Urothelium cell line (cell line): ENCODE measurements around the gene PROSER1.
"Not testable (repeated sequence)": the region's sequence is repeated elsewhere in the genome, so short reads cannot be mapped to it uniquely, and the experiment has no call there.

ENCODE experiments used
- DNase-seq: peaks from one replicate; pipeline ENCODE4 v3.0.0; 2011; ENCODE audit warnings: low spot score, mixed read lengths
- FAIRE-seq: peaks from 2 replicates; lab custom pipeline; 2011; peaks lifted over from hg19 to GRCh38; lab: Jason Lieb, UNC

Gene PROSER1

DNA sequence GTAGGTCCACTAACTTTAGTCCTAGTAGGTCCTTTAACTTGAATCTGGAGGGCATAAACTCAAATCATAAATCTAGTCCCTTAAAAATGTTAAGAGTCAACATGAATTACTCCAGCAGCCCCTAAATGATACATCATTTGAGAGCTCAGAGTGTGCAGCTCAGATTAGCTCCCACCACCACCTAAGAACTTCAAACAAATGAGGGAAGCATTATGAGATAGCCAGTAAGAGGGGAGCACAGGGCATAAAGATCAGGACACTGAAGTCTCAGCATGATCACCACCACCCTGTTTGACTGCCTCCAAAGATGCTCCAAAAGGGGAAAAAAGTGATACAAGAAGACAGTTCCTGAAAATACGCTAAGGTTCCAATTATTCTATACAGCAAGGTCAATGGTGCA lies 5.7 kb downstream of the PROSER1 start:
- DNase-seq: no peak
- FAIRE-seq: no peak

DNA sequence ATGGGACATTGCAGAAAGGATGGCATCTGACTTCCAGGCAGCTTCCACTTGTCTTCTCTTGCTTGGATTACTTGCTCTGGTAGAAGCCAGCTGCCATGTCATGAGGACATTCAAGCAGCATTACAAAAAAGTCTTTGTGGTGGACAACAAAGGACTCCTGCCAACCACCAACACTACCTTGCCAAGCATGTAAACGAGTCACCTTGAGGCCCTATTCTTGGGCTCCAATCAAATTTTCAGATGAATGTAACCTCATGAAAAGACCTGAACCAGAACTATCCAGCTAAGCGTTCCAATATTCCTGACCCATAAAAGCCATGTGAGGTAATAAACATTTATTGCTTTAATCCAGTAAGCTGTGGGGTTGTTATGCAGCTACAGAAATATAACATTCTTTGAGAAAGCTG lies 12.5 kb downstream of the PROSER1 start:
- FAIRE-seq (no peak), DNase-seq (no peak)

DNA sequence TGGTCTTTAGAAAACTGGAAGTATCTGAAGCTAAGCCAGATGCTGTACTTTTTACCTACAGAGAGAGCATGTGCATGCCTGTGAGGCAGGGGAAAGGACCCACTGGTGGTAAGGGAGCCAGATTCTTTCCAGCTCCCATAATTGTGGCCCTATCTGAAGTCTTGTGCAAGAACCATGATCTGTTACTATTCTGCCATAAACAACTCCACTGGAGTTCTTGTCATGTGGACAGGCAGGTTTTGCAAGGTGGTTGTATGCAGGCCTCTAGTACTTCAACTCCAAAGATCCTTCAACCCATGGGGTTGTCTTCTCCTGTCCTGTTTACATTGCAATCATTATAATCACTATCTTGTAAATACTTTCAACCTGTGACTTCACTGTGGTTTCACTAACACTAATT lies 14.1 kb downstream of the PROSER1 start:
- FAIRE-seq (no peak), DNase-seq (no peak)

DNA sequence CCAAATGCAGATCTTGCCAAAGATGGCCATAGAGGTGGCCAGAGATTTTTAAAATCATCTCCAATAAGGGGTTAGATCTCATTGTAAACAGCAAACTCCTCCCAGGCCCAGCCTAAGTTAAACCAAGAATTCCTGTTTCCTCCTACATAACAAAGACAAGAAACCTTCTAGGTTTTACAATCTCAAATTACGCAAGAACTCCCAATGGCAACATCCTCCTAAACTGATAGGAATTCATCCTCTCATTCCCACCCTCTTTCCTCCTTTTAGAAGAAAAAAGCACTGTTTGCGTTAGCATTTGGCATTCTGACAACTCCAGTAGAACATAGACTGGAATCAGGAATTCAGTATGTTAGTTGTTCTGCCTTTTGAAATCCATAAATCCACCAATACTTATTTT lies 14.6 kb downstream of the PROSER1 start:
- DNase-seq (no peak), FAIRE-seq (no peak)

DNA sequence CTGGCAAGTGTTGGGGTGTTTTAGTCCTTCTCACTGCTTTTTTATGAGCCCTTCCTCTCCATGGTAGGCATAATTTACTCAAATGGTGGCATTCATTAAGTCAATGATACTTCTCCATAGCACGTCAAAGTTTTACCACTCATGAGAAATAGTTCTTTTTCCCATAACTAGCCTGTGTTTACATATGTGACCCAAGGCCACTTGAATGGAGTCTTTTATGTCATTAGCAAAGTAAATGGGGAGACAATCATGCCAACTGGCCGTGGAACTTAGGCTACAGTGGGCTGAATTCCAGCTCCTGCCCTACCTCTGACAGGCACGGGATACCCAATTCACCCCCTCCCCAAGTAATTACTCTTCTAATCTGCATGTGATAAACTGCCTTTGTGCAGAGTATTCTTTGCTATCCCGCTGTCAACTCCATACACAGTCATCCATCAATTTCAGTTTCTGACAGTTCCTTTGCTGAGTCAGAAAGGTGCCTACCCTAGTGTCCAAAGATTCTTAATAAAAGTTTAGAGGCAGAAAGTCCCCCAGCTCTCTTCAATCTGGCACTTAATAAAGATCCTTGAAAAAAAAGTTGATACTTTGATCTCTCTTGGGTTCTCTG lies 16.9 kb downstream of the PROSER1 start:
- FAIRE-seq (no peak), DNase-seq (no peak)

DNA sequence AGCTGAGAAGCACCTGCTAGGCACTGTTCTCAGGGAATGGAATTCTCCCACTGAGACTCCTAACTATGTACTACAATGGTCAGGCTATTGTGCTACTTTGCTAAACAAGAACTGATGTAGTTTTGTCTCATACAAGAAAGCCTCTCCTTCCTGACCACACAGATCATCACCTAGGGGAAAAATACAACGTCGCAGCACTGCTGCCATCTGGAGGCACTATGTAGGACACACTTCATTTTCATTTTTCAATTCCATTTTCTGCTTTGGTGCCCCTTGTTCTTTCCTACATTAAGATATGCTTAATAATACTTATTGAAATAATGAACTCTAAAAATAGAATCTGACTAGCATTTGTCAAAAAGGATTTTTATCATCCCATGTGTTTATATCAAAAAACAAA lies 21.1 kb downstream of the PROSER1 start:
- DNase-seq: peak; percentile 11
- FAIRE-seq: no peak

DNA sequence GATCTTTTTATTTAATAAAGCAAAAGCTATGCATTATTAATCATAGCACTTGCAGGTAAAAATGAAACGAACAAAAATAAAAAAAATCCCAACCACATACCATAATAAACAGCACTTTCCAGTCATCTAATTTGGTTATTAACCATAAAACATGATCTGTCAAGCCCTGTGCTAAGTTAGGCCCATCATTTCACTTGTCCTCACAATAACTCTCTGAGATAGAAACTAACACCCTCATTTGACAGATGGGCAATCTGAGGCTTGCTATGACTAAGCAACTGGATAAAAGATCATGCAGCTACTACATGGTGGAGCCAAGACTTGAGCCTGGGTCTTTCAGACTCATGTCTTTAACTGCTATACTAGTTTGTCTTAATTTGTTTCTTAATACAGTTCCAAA lies 21.8 kb downstream of the PROSER1 start:
- DNase-seq (no peak), FAIRE-seq (no peak)

DNA sequence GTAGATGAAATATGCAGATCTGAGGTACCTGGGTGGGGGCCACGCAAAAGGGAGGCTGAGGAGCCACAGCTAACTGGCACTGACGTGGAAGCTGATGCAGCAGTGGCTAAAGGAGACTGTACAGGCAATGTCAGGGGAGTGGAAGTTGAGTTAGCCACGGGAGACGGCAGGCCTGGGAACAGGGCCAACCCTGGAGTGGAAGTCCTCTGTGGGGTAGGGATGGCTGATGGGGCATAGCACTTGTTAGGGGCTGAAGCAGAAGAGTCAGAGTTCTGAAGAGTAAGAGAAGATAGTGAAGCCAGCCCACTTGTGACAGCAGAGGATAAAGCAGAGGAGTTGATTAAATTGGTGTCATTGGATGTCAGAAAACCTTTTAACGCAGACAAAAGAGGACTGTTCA lies 24.4 kb downstream of the PROSER1 start:
- no peak for FAIRE-seq

DNA sequence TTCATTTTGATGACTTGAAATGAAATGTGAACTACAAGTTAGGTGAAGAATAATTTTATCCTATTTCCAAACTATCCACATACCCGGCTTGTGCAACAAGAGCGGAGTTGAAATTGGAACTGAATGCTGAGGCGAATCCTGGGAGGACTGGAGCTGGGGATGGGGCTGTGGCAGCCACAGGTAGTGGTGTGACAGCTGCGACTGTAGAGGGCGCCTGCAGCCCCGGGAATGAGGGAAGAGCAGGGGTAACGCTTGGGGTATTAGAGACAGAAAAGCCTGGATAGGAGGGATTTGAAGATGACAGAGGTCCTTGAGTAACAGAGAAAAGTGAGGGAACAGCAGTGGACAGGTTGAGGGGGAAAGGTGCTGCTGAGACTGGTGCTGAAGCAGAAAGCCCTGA lies 25.3 kb downstream of the PROSER1 start:
- FAIRE-seq (no peak), DNase-seq (no peak)

More for the DNA sequence above, 24.4 kb downstream of the PROSER1 start:
- no peak for DNase-seq

DNA sequence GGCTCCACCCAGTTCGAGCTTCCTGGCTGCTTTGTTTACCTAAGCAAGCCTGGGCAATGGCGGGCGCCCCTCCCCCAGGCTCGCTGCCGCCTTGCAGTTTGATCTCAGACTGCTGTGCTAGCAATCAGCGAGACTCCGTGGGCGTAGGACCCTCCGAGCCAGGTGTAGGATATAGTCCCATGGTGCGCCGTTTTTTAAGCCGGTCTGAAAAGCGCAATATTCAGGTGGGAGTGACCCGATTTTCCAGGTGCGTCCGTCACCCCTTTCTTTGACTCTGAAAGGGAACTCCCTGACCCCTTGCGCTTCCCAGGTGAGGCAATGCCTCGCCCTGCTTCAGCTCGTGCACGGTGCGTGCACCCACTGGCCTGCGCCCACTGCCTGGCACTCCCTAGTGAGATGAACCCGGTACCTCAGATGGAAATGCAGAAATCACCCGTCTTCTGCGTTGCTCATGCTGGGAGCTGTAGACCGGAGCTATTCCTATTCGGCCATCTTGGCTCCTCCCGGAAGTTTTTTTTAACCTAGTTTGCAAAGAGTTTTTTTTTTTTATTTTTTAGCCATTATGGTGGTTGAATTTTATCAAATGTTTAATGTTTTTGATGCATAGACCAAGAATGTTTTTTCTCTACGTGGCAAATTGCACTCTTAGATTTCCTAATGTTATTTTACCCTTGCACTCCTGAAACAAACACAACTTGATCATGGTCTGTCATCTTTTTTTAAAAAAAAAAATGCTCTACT lies 31.3 kb downstream of the PROSER1 start:
- not testable (repeated sequence) for FAIRE-seq, DNase-seq

DNA sequence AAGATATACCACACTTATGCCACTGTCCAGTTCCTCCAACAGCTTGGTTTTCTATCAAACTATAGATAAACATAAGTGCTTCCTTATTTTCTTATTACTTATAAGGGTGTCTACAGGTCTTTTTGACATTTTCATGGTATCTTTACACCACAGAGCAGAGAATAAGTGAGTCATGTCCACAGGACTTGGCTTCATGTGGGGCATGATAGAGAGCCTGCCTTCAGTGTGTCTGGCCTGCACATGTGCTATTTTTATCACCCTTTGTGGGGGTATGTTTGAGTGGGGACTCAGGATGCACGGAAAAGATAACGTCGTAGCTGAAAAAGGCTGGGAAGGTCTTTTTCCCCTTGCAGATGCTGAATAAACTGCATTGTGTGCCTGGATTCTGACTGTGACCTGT lies 39.1 kb downstream of the PROSER1 start:
- FAIRE-seq: no peak
- no peak for DNase-seq

DNA sequence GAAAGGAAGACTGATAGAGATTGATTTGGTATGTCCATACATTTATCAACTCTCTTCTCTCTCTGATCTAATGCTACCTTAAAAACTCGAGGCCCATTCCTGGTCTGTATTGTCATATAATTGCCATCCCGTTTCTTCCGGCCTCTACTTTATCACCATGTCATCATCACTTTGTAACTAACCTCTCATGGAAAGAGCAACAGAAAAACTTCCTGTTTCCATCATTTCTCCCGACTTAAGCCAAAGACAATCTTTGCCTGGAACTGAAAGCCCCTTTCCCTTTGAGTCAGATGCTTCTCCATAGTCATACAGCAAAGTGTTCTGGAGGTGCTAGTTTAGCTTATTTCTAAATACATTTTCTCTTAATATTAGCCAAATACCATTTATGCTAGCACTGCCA lies 44.5 kb downstream of the PROSER1 start:
- FAIRE-seq: no peak

DNA sequence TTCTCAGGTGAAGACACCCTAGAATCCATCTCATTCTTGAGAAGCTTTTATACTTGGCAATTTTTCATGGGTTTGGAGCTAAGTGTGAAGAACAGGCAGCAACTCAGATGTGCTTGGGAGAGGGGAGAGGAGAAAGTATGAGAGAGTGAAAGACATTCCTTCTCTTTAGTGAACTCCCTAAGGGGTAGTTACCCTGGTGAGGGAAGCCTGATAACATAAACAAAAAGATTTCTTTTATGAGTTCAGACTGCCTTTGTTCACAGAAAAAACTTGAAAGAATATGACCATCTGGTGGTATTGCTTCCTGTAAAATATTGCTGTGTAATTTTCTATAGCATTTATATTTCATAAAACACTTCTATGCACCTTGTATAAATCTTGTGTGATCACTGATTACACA lies 47.2 kb downstream of the PROSER1 start, which contains the start of gene STOML3:
Gene STOML3 (minus strand): TSS at position 139 of the 400 bp plus-strand sequence. CDS start 110 bp downstream, at position 29.
- DNase-seq (no peak), FAIRE-seq (no peak)

More for the DNA sequence above, 44.5 kb downstream of the PROSER1 start:
- no peak for DNase-seq

DNA sequence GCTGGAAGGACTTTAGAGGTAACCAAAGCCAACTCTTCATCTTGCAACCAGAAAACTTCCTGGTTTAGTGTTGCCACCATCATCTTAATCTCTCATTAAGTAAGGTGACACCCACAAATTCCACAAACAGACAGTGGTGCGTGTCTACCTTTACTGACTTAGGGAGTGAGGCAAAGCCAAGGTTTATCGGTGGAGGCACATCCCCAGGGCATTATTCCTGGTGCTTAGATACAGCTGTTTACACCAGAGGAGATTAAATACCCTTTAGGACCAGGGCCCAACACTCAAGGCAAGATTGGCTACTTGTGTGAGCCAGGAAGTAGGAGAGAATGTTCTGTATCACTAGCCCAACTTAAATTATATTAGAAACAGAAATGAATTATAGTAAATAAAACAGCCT lies 56.8 kb downstream of the PROSER1 start:
- FAIRE-seq (no peak), DNase-seq (no peak)

DNA sequence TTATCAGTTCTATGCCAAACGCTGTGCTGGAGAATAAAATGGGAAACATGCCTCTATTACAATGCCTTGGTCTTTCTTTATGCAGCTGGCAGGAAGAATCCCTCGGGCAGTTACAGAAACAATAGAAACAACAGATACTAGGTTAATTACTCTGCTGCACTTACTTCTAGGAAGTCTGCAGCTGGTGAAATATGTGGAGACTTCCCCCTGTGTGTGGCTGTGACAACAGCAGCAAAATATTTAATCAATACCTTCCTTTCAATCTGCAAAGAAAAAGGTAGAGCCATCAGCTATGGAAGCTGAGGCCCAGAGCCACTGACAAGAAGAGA lies 57.2 kb downstream of the PROSER1 start:
- DNase-seq (no peak), FAIRE-seq (no peak)

DNA sequence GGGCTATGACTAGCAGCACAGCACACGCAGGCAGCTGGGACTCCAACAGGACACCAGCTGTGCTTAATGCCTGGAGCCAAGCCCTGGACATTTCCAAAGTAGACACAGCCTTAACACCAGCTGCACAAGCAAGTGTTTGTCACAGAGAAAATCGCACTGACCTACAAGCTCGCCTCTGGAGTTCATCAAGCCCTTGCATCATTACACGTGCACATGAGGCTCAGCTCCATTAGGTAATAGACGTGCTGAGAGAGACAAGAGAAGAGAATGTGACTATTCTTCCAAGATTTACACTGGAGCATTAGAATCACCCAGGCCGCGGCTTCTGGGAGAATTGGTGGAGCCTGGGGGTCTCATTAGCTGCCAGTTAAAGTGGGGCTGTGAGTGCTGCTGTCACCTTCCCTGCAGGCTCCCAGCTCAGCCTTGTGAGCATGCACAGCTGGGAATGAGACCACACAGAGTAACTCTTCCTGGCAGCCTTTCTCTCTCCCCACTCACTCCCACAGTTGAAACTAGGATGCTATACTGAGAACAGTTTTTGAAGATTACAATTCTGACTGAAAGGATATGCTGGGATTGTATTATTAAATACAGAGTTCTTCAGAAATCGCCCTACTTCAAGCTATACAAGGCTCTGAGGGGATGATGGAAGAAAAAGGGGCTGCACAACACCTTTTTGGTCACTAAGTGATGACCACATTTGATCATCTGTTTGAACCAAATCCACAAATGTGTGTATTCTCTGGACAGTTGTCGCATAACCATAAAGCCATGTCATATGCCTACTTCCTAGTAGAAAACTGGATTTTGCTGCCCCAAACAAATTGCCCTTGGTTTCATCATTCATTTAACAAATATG lies 57.8 kb downstream of the PROSER1 start:
- FAIRE-seq (no peak), DNase-seq (no peak)

DNA sequence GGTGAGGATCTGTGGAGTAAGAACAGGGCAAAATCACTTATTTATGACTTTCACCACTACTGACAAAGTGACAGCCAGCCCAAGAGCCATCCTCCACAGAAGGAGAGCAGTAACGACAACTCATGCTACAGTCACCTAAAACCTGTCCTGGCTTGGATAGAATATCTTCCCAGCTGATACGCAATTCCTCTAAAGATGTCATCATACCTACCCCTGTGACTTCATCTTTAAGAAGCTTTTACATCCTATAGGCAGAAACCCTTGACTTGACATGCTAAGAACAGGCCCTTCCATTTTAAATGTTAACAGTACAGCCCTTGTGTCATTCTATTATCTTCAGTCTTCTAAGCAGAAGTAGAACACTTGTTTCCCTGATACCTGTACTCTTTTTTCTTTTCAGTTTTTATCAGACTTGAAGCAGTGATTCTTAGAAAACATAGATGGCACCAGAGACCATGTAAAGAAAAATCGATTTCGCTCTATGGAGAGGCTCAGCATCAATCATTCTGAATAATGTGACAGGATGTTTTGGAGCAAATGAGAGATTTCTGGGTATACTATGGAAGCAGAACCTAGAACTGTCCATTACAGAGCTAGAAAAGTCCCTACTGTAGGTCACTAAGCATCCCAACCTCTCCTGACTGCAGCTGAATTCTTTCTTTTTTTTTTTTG lies 67.4 kb downstream of the PROSER1 start:
- DNase-seq (no peak), FAIRE-seq (no peak)

DNA sequence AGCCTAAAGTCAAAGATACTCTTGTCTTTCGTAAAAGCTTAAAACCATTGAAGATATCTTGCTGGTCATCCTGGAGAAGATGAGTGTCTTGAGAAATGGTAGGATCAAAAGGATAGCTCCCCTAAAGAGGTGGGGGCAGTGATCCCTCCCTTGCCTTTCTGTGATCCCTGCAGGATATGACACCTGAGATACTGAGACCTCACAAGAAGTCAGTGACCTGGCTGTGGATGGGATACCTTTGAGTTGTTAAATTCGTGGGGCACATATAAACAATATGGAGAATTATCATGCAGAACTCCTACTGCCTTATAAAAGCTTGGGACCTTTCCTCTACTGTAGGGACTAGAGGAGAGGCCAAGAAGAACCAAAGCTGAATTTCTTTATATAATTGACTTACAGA lies 68.7 kb downstream of the PROSER1 start:
- DNase-seq (no peak), FAIRE-seq (no peak)

DNA sequence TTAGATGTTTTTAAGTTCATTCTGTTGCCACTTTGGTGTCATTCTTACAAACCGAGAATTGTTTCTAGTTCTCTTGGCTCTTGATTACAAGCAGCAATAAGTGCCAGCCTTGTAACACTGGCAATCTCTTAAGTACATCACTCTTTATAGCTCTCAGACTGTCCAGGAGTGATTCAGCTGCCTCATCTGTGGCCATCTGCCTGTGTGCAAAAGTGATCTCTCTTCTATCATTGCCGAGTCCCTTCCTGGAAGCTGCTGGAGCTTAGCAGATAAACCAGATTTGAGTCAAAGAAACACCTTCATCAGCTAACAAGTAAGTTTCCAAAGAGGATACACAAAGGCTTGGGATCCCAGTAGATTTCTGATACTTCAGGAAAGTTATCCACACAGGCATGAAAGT lies 70.4 kb downstream of the PROSER1 start:
- no peak for DNase-seq
- FAIRE-seq: no peak

DNA sequence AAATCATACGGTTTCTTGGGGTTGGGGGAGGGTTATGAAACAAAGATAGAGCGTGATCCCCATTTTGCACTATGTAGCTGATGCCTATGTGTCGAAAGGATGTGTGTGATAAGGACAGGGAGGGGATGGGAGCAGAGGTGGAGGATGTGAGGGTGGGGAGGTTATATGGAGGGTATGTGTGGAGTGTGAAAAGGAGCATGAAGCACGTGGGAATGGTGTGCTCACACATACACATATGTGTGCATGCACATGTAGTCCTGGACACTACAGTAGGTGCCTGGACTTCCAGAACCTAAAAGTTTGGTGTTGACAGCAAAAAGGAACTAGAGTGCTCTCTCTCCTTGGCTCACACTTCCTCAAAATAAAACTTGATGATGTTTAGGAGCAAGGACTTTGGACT lies 72.6 kb downstream of the PROSER1 start:
- FAIRE-seq (no peak), DNase-seq (no peak)

DNA sequence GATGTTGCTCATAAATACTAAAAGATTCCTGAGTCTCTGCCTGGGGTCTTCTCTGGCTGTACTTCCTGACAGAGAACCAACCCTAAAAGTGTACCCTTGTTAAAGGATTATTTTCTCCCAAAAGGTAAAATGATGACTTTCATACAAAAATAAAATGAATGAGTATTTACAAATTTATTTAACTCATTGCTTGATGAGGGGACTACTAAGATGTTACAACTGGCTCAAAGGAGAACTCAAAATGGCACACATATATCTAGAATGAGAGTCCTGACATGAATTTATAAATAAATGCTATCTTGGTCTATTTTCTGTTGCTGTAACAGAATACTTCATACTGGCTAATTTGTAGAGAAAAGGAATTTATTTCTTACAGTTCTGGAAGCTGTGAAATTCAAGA lies 77.7 kb downstream of the PROSER1 start:
- FAIRE-seq (no peak), DNase-seq (no peak)
